Bone marrow (tissue), 2 donors: ENCODE results near the gene FBRSL1.

Source experiments
- DNase-seq, 2 donors: peaks; one replicate each; lab custom pipeline; 2025; lab: John Stamatoyannopoulos, UW

Gene FBRSL1

GRCh38 chr12:132542661-132543060 lies 52.7 kb downstream of the FBRSL1 start:
- DNase-seq, result no peak

- no peak for DNase-seq
These were observed 53.5 kb downstream of the FBRSL1 start for GRCh38 chr12:132543298-132544079.

- no peak for DNase-seq
These were observed 54.1 kb downstream of the FBRSL1 start for GRCh38 chr12:132544080-132544397.

- no peak for DNase-seq
These were observed 54.5 kb downstream of the FBRSL1 start for GRCh38 chr12:132544498-132544897.

- DNase-seq, result no peak
These were observed 55.4 kb downstream of the FBRSL1 start for GRCh38 chr12:132545164-132545953.

GRCh38 chr12:132545955-132546354 lies 56.0 kb downstream of the FBRSL1 start:
- no peak for DNase-seq

GRCh38 chr12:132546647-132547046 lies 56.7 kb downstream of the FBRSL1 start:
- no peak for DNase-seq

GRCh38 chr12:132547205-132547740 lies 57.3 kb downstream of the FBRSL1 start:
- DNase-seq, result no peak

- no peak for DNase-seq
These were observed 58.6 kb downstream of the FBRSL1 start for GRCh38 chr12:132548430-132549058.

GRCh38 chr12:132549059-132549458 lies 59.1 kb downstream of the FBRSL1 start:
- DNase-seq, result no peak

GRCh38 chr12:132550014-132550802 lies 60.3 kb downstream of the FBRSL1 start:
- DNase-seq, result no peak

GRCh38 chr12:132550830-132551640 lies 61.1 kb downstream of the FBRSL1 start:
- no peak for DNase-seq

- DNase-seq, result no peak
These were observed 61.7 kb downstream of the FBRSL1 start for GRCh38 chr12:132551641-132552031.

- no peak for DNase-seq
These were observed 65.1 kb downstream of the FBRSL1 start for GRCh38 chr12:132554845-132555630.

GRCh38 chr12:132555686-132556085 lies 65.7 kb downstream of the FBRSL1 start:
- DNase-seq, result no peak

- DNase-seq, result no peak
These were observed 66.3 kb downstream of the FBRSL1 start for GRCh38 chr12:132556216-132556615.

- no peak for DNase-seq
These were observed 66.8 kb downstream of the FBRSL1 start for GRCh38 chr12:132556801-132557200.

- no peak for DNase-seq
These were observed 67.5 kb downstream of the FBRSL1 start for GRCh38 chr12:132557291-132558015.

GRCh38 chr12:132558042-132558856 lies 68.3 kb downstream of the FBRSL1 start:
- no peak for DNase-seq
